AG09319 (cell line): ENCODE results near the gene CD79A.

Source experiments
- DNase-seq: peaks from one replicate; pipeline ENCODE4 v3.0.0-alpha.2; 2010; ENCODE audit warnings: low read depth; ENCODE audit errors: extremely low read depth
- TF ChIP-seq, protein P1 (sequence below): IDR thresholded peaks from 2 replicates; pipeline ENCODE4 v1.5.1; 2011; ENCODE audit warnings: low read depth, mild to moderate bottlenecking, inconsistent platforms, low read length, moderate library complexity

The CD79A gene

DNA sequence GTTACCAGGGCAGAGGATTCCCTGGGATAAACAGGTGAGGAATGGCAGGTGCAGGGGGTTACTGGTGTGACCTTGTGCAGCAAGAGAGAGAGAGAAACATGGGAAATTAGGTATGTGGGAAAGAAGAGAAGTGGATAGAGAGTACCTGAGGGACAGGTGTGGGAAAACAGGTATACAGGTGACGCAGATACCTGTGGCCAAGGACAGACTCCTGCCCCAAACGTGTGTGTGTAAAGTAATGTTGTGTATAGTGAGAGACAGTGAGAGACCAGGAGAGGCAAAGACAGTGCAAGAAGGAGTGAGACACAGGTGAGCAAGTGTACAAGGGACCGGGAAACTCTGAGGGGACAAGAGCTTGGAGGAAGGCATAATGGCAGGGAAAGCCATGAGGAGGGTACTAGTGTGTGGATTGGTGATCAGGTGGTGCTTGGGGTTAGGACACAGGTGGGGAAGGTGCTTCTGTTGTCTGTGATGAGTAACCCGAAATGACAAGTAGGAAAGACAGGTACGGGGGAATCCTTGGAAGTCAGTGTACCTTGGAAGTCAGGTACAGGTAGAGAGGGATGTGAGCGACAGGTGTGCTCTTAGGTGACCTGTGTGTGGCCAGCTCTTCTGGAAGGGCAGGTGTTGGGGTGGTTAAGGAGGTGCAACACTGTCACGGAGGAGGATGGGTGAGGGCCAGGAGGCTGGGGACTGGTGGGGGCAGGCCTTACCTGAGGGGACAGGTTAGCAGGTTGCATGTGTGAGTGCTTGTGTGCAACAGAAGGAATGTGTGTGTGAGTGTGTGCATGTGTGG lies 48.3 kb downstream of the CD79A start:
- TF ChIP-seq, protein P1, sequence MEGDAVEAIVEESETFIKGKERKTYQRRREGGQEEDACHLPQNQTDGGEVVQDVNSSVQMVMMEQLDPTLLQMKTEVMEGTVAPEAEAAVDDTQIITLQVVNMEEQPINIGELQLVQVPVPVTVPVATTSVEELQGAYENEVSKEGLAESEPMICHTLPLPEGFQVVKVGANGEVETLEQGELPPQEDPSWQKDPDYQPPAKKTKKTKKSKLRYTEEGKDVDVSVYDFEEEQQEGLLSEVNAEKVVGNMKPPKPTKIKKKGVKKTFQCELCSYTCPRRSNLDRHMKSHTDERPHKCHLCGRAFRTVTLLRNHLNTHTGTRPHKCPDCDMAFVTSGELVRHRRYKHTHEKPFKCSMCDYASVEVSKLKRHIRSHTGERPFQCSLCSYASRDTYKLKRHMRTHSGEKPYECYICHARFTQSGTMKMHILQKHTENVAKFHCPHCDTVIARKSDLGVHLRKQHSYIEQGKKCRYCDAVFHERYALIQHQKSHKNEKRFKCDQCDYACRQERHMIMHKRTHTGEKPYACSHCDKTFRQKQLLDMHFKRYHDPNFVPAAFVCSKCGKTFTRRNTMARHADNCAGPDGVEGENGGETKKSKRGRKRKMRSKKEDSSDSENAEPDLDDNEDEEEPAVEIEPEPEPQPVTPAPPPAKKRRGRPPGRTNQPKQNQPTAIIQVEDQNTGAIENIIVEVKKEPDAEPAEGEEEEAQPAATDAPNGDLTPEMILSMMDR, result no peak
- no peak for DNase-seq

DNA sequence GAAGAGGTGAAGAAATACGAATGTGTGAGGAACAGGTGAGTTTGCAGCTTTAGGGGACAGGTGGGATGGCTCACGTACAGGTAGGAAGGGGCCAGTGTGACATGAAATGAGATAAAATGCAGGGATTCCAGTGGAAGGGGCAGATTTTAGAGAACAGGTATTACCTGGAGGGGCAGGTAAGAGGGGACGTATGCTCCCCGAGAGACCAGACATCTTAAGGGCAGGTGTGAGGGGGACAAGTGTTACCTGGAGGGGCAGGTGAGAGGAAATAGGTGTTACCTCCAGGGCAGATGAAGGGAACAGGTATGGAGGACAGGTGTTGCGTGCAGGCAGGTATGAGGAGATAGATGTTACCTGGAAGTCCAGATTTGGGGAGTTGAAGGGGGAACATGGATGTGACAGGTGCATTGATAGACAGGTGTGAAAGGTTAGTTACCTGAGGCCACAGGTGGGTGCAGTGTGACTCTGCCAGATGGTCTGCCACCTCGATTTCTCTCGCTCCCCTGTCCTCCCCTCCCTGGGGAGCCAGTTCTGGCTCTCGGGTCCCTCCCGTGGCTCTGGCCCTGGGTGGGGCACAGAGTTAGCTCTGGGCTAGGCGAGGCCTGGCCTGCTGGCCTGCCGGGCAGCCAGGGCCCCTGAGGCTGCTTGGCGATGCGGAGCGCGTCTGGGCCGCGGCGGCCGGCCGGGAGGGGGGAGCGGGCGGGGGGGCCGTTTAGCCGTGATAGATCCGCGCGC lies 49.1 kb downstream of the CD79A start:
- DNase-seq, result no peak
- TF ChIP-seq, protein P1, result no peak

DNA sequence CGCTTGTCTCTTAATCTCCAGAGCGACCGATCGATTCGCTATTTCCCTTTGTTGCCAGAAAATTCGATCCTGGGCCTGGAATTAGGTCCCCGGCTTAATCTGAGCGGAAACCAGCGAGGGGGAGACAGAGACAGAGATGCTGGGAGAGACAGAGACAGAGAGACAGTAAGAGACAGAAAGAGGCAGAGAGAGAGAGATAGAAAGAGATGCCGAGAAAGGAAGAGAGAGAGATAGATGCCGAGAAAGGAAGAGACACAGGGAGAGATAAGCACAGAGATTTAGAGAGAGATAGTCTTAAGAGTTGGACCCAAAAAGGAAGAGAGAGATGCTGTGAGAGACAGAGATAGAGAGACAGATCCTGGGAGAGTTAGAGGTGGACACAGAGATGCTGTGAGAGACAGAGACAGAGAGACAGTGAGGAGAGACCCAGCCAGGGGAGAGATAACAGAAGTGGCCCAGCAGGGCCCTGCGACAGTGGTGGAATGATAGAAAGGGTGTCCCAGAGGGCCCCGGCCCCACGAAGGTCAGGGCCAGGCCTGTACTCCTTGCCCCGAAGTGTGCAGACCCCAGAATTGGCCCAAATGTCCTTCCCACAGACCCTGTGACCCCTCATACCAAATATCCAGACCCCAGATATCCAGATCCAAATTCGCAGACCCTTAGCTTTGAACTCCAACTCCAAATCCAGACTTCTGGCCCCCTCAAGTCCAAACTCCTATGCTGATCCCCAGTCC lies 49.9 kb downstream of the CD79A start:
- no peak for DNase-seq
- TF ChIP-seq, protein P1, result no peak

DNA sequence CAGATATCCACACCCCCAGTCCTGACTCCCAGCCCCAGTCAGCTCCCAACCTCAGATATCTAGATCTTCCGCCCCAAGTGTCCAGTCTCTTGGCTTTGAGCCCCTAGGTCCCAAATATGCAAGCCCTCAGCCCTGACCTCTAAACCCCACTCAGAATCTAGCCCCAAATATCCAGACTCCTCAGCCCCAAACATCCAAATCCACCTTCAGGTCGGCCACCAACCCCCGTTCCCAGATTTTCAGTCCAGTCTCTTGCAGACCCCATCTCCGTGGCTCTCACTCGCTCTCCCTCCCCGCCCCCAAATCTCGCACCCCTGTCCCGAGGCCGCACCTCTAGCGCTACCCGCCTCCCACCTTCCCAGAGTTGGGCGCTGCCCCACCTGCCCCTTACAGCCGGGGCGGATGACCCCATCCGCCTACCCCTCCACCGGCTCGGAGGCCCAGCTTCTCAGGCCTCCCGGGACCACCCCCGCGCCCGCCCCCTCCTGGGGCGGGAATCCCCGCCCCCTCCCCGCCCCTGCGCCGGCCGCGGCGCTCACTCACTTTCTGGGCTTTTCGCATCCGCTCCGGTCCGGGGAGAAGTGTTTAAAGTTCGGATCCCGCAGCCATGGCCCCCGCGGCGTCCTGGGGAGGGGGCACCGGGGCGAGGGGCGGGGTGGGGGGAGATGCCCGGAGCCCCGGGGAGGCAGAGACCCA lies 50.6 kb downstream of the CD79A start:
- TF ChIP-seq, protein P1, result no peak
- no peak for DNase-seq

DNA sequence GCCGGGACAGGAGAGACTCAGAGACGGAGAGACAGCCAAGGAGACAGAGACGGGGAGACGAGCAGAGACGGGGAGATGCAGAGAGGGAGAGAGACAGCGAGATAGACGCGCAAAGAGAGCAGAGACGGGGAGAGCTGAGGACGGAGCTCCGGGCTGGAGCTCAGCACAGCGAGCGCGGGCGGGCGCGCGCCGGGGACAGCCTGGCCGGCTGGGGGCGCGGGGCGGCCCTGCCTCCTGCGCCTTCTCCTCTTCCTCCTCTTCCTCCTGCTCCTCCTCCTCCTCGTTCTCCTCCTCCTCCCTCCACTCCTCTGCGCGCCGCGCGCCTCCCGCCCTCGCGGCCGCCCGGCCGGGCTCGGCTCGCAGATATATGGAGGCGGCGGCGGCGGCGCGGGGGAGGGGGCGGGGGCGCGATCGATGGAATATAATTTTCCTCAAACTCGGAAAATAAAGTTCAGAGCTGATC lies 51.2 kb downstream of the CD79A start, which contains the start of gene ERFL:
ERFL (minus strand) TSS at position 229 of the 463 bp plus-strand sequence. CDS start 15,530 bp downstream, outside the sequence.
- TF ChIP-seq, protein P1, result no peak
- DNase-seq, result no peak

DNA sequence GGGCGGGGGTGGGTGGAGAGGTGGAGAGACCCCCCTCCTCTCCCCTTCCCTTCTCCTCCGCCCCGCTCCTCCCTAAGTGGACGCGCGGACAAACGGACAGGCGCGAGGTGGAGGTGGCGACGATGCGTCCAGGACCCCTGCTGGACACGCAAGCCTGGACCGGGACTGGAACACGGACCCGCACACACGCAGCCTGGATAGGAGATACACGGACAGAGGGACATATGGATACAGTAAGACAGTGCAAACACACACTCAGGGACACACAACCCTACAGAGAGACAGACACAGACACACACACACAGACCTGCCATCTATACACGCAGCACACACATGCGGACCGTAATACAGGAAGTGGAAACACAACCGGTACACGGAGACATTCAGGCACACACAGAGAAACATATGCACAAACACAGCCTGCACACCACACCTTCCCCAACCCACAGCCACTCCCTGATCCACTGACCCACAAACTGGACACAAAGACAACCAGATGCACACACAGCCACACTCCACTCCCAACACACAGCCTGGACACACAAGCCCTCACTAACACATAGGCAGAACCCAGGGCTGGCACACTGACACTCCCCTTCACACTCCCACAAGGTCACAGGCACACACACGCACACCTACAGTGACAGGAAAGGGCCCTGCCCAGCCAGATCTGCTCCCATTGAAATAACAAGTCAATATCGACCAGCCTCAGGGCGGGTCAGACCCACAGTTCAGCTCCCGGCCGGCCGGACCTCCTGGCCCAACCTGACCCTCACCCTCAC lies 51.9 kb downstream of the CD79A start:
- TF ChIP-seq, protein P1, result no peak
- DNase-seq, result no peak
